Liver (tissue), 9 donors: ENCODE data around the gene EVC2. TPM values are rescaled to one million over a fixed set of nuclear protein-coding genes. Genes with fewer than 3 reads are reported as not detected.

ENCODE experiments used
- DNase-seq: peaks from one replicate; pipeline ENCODE4 v3.0.0-alpha.2; 2017; ENCODE audit warnings: low spot score
- H3K27ac ChIP-seq, 2 donors: one replicate each; pipeline ENCODE4 v1.7.0; 2013; ENCODE audit warnings: inconsistent platforms in 2 of 2, low read length in 2 of 2, control low read depth in 1 of 2, low read depth in 1 of 2, mild to moderate bottlenecking in 1 of 2
- H3K27me3 ChIP-seq, 4 donors: one replicate each; pipeline versions ENCODE4 v1.6.1 to v1.7.0; 2013; ENCODE audit warnings: low read length in 3 of 4, inconsistent platforms in 1 of 4, mild to moderate bottlenecking in 1 of 4, moderate library complexity in 1 of 4; ENCODE audit not compliant: control insufficient read depth in 4 of 4, insufficient read depth in 4 of 4
- H3K36me3 ChIP-seq, 4 donors: one replicate each; pipeline versions ENCODE4 v1.6.1 to v1.7.0; 2013; ENCODE audit warnings: low read length in 3 of 4, mild to moderate bottlenecking in 3 of 4, low read depth in 1 of 4, moderate library complexity in 1 of 4; ENCODE audit not compliant: control insufficient read depth in 4 of 4, insufficient read depth in 3 of 4
- H3K4me1 ChIP-seq, 4 donors: one replicate each; pipeline versions ENCODE4 v1.6.1 to v1.7.0; 2013; ENCODE audit warnings: low read length in 3 of 4, mild to moderate bottlenecking in 3 of 4, moderate library complexity in 1 of 4; ENCODE audit not compliant: control insufficient read depth in 4 of 4, insufficient read depth in 4 of 4
- H3K4me3 ChIP-seq, 3 donors: one replicate each; pipeline versions ENCODE4 v1.6.1 to v1.7.0; 2013; ENCODE audit warnings: low read length in 3 of 3, control low read depth in 1 of 3, low read depth in 1 of 3, mild to moderate bottlenecking in 1 of 3
- H3K9ac ChIP-seq, 2 donors: one replicate each; pipeline ENCODE4 v1.7.0; 2013; ENCODE audit warnings: low read length in 2 of 2, mild to moderate bottlenecking in 2 of 2, moderate library complexity in 2 of 2, control low read depth in 1 of 2, low read depth in 1 of 2
- H3K9me3 ChIP-seq, 4 donors: one replicate each; pipeline versions ENCODE4 v1.6.1 to v1.7.0; 2013; ENCODE audit warnings: low read length in 3 of 4; ENCODE audit not compliant: control insufficient read depth in 4 of 4
- EGR1 ChIP-seq, 2 donors: IDR thresholded peaks; 2 replicates each; pipeline ENCODE4 v1.6.1; 2016 to 2018; ENCODE audit warnings: antibody characterized with exemption in 2 of 2, low read depth in 2 of 2
- FOXA1 ChIP-seq: IDR thresholded peaks from 2 replicates; pipeline ENCODE4 v1.6.1; 2016; ENCODE audit warnings: antibody characterized with exemption
- FOXA2 ChIP-seq: IDR thresholded peaks from 2 replicates; pipeline ENCODE4 v1.6.1; 2016; ENCODE audit warnings: antibody characterized with exemption
- GABPA ChIP-seq, 2 donors: IDR thresholded peaks in 1 of 2; conservative IDR thresholded peaks in 1 of 2; 2 replicates each; pipeline ENCODE4 v1.6.1; 2016; ENCODE audit warnings: antibody characterized with exemption in 2 of 2, mild to moderate bottlenecking in 1 of 2, moderate library complexity in 1 of 2
- HNF4A ChIP-seq, 2 donors: conservative IDR thresholded peaks; 2 replicates each; pipeline ENCODE4 v1.6.1; 2016; ENCODE audit warnings: antibody characterized with exemption in 2 of 2, mild to moderate bottlenecking in 2 of 2
- HNF4G ChIP-seq: IDR thresholded peaks from 2 replicates; pipeline ENCODE4 v1.6.1; 2016; ENCODE audit warnings: antibody characterized with exemption
- JUND ChIP-seq, 2 donors: IDR thresholded peaks; 2 replicates each; pipeline ENCODE4 v1.6.1; 2016; ENCODE audit warnings: antibody characterized with exemption in 2 of 2
- MAX ChIP-seq: IDR thresholded peaks from 2 replicates; pipeline ENCODE4 v1.6.1; 2016; ENCODE audit warnings: antibody characterized with exemption
- NR2F2 ChIP-seq: IDR thresholded peaks from 2 replicates; pipeline ENCODE4 v1.6.1; 2016; ENCODE audit warnings: antibody characterized with exemption
- RAD21 ChIP-seq, 2 donors: IDR thresholded peaks; 2 replicates each; pipeline ENCODE4 v1.6.1; 2016; ENCODE audit warnings: antibody characterized with exemption in 2 of 2, mild to moderate bottlenecking in 2 of 2
- RXRA ChIP-seq, 2 donors: IDR thresholded peaks; 2 replicates each; pipeline ENCODE4 v1.6.1; 2017 to 2018; ENCODE audit warnings: antibody characterized with exemption in 2 of 2, mild to moderate bottlenecking in 1 of 2
- SP1 ChIP-seq: IDR thresholded peaks from 2 replicates; pipeline ENCODE4 v1.6.1; 2018; ENCODE audit warnings: antibody characterized with exemption, mild to moderate bottlenecking
- TAF1 ChIP-seq: conservative IDR thresholded peaks from 2 replicates; pipeline ENCODE4 v1.6.1; 2016; ENCODE audit warnings: antibody characterized with exemption, mild to moderate bottlenecking
- YY1 ChIP-seq: IDR thresholded peaks from 2 replicates; pipeline ENCODE4 v1.6.1; 2016; ENCODE audit warnings: antibody characterized with exemption, mild to moderate bottlenecking
- ZBTB33 ChIP-seq: IDR thresholded peaks from 2 replicates; pipeline ENCODE4 v1.6.1; 2016; ENCODE audit warnings: antibody characterized with exemption
- WGBS: extraction: QIAGEN DNeasy Blood & Tissue Kit; methylation state at CpG from one replicate; pipeline ENCODE4 v1.1.7; 2013; 5-methylcytosine and 5-hydroxymethylcytosine counted together
- polyA plus RNA-seq, 2 donors: library from polyadenylated mRNA; stranded (reverse) in 1 of 2; unstranded in 1 of 2; fragments of 200-250 nt in 1 of 2; fragments of >200 nt in 1 of 2; fragmentation: Nextera tagmentation in 1 of 2; extraction: Ambion mirVana in 1 of 2; gene quantifications; one replicate each; pipeline versions ENCODE4 v1.2.1 to v1.2.3, GENCODE V29; 2013 to 2015
- total RNA-seq, 2 donors: library from RNA; depleted of rRNA; stranded (reverse); fragments of >200 nt; gene quantifications; one replicate each; pipeline ENCODE4 v1.2.3, GENCODE V29; 2014
- TF ChIP-seq, protein P1 (sequence below): IDR thresholded peaks from 2 replicates; pipeline ENCODE4 v1.6.1; 2016; ENCODE audit warnings: antibody characterized with exemption, mild to moderate bottlenecking
- TF ChIP-seq, protein P2 (sequence below): fragments of 150-350 bp; IDR thresholded peaks from 2 replicates; pipeline ENCODE4 v1.5.1; 2017; ENCODE audit warnings: improper control_type of control experiment, low read depth, low read length; ENCODE audit not compliant: missing input control
- TF ChIP-seq, protein P3 (sequence below): IDR thresholded peaks from 2 replicates; pipeline ENCODE4 v1.6.1; 2016; ENCODE audit warnings: antibody characterized with exemption
- donor health status: healthy.
- donor health status: healthy.
- donor health status: healthy.
- donor health status: healthy.
- donor health status: healthy.

EVC2 gene
- total and polyA plus RNA-seq, 4 donors = 0.26 to 1.3 (median 0.57) TPM

GRCh38 chr4:5696341-5696740, 12.0 kb downstream of the EVC2 start:
- no peaks in the 10 kb centered on the region for H3K9me3 ChIP-seq
- H3K36me3 ChIP-seq = no peaks in the 10 kb centered on the region
- H3K9ac ChIP-seq = no peak overlapping the region
- no peak for TF ChIP-seq NR2F2
- no peak for TF ChIP-seq SP1
- no peak for TF ChIP-seq GABPA (IDR thresholded peaks at IDR 0.05 in 1 of 2, conservative IDR thresholded peaks at IDR 0.05 in 1 of 2)
- no peak for TF ChIP-seq FOXA1
- no peak for TF ChIP-seq JUND (IDR thresholded peaks at IDR 0.05)
- no peak for TF ChIP-seq HNF4G
- no peak for TF ChIP-seq RAD21 (IDR thresholded peaks at IDR 0.05)
- no peak for TF ChIP-seq MAX
- TF ChIP-seq TAF1 = no peak
- no peak for TF ChIP-seq YY1
- no peak for TF ChIP-seq EGR1 (IDR thresholded peaks at IDR 0.05; ENCODE audit: low read depth in 2 of 2)
- H3K27ac ChIP-seq = no peak overlapping the region
- DNase-seq = no peak
- no peaks in the 10 kb centered on the region for H3K27me3 ChIP-seq
- WGBS = 92% methylated on average over 11 of the region's 11 CpGs
- H3K4me1 ChIP-seq = no peaks in the 10 kb centered on the region
- H3K4me3 ChIP-seq = no peak overlapping the region

DNA sequence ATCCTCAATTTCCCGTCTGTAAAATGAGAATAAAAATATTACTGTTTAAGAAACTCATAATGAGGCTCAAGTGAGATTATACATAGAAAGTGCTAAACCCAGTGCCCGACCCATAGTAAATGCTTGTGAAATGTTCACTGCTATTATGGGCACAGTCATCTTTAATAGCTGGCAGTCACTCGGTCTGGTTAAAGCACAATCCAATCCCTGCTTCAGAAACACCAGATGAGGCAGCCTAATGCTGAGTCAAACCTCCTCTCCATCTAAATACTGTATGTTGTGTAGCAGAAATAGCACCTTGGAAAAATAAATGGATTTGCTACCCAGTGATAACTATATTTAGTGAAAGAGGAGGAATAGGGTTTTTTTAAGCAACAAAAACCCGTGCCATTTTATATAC, 14.5 kb downstream of the EVC2 start:
- Histone ChIP-seq H3K36me3 (peaks cover 0 to 2% (median 0%) of the 10 kb centered on the region in 4 donors), H3K9me3 (no peaks in the 10 kb centered on the region), H3K27me3 (no peaks in the 10 kb centered on the region), H3K9ac (no peak overlapping the region), H3K4me3 (no peak overlapping the region), H3K4me1 (no peaks in the 10 kb centered on the region), H3K27ac (no peak overlapping the region)
- TF ChIP-seq, protein P1, sequence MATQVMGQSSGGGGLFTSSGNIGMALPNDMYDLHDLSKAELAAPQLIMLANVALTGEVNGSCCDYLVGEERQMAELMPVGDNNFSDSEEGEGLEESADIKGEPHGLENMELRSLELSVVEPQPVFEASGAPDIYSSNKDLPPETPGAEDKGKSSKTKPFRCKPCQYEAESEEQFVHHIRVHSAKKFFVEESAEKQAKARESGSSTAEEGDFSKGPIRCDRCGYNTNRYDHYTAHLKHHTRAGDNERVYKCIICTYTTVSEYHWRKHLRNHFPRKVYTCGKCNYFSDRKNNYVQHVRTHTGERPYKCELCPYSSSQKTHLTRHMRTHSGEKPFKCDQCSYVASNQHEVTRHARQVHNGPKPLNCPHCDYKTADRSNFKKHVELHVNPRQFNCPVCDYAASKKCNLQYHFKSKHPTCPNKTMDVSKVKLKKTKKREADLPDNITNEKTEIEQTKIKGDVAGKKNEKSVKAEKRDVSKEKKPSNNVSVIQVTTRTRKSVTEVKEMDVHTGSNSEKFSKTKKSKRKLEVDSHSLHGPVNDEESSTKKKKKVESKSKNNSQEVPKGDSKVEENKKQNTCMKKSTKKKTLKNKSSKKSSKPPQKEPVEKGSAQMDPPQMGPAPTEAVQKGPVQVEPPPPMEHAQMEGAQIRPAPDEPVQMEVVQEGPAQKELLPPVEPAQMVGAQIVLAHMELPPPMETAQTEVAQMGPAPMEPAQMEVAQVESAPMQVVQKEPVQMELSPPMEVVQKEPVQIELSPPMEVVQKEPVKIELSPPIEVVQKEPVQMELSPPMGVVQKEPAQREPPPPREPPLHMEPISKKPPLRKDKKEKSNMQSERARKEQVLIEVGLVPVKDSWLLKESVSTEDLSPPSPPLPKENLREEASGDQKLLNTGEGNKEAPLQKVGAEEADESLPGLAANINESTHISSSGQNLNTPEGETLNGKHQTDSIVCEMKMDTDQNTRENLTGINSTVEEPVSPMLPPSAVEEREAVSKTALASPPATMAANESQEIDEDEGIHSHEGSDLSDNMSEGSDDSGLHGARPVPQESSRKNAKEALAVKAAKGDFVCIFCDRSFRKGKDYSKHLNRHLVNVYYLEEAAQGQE = no peak
- TF ChIP-seq GABPA (IDR thresholded peaks at IDR 0.05 in 1 of 2, conservative IDR thresholded peaks at IDR 0.05 in 1 of 2) (no peak), SP1 (no peak), FOXA2 (no peak), NR2F2 (no peak), YY1 (no peak), EGR1 (IDR thresholded peaks at IDR 0.05; ENCODE audit: low read depth in 2 of 2) (no peak), MAX (no peak), HNF4G (no peak), RXRA (IDR thresholded peaks at IDR 0.05) (no peak), JUND (IDR thresholded peaks at IDR 0.05) (no peak), TAF1 (no peak), HNF4A (conservative IDR thresholded peaks at IDR 0.05) (no peak), RAD21 (IDR thresholded peaks at IDR 0.05) (no peak), ZBTB33 (no peak)
- TF ChIP-seq, protein P2, sequence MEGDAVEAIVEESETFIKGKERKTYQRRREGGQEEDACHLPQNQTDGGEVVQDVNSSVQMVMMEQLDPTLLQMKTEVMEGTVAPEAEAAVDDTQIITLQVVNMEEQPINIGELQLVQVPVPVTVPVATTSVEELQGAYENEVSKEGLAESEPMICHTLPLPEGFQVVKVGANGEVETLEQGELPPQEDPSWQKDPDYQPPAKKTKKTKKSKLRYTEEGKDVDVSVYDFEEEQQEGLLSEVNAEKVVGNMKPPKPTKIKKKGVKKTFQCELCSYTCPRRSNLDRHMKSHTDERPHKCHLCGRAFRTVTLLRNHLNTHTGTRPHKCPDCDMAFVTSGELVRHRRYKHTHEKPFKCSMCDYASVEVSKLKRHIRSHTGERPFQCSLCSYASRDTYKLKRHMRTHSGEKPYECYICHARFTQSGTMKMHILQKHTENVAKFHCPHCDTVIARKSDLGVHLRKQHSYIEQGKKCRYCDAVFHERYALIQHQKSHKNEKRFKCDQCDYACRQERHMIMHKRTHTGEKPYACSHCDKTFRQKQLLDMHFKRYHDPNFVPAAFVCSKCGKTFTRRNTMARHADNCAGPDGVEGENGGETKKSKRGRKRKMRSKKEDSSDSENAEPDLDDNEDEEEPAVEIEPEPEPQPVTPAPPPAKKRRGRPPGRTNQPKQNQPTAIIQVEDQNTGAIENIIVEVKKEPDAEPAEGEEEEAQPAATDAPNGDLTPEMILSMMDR = no peak
- TF ChIP-seq, protein P3, sequence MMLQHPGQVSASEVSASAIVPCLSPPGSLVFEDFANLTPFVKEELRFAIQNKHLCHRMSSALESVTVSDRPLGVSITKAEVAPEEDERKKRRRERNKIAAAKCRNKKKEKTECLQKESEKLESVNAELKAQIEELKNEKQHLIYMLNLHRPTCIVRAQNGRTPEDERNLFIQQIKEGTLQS = no peak
- no peak for DNase-seq
- 87% methylated on average over 4 of the region's 4 CpGs for WGBS
